DND-41 (cell line): ENCODE data around the gene NR2C2AP.

Experiments
- ATAC-seq: fragments of 200-7000 bp; cut with Tn5 transposase; 3 replicates; pipeline ENCODE4 v1.9.1; 2021; ENCODE audit warnings: low read depth; ENCODE audit not compliant: insufficient read depth
- DNase-seq: peaks from one replicate; pipeline ENCODE4 v3.0.0-alpha.2; 2020
- H2AFZ ChIP-seq: 2 replicates; pipeline ENCODE4 v1.6.0; 2012; ENCODE audit warnings: low read depth, low read length
- H3K27ac ChIP-seq: 2 replicates; pipeline ENCODE4 v1.5.1; 2012; ENCODE audit warnings: low read length, inconsistent platforms
- H3K27me3 ChIP-seq: fragments of 200-600 bp; sonication (generic); 2 replicates; pipeline ENCODE4 v1.6.0; 2012; ENCODE audit warnings: low read length, mild to moderate bottlenecking, inconsistent platforms; ENCODE audit not compliant: insufficient read depth, poor library complexity
- H3K36me3 ChIP-seq: 2 replicates; pipeline ENCODE4 v1.5.1; 2012; ENCODE audit warnings: low read length, inconsistent platforms; ENCODE audit not compliant: insufficient read depth
- H3K4me1 ChIP-seq: 2 replicates; pipeline ENCODE4 v1.5.1; 2012; ENCODE audit warnings: mild to moderate bottlenecking, low read length; ENCODE audit not compliant: insufficient read depth
- H3K4me2 ChIP-seq: 2 replicates; pipeline ENCODE4 v1.6.0; 2012; ENCODE audit warnings: mild to moderate bottlenecking, moderate library complexity, low read length, inconsistent platforms; ENCODE audit not compliant: insufficient read depth
- H3K4me3 ChIP-seq, 2 experiments: fragments of 200-600 bp in 1 of 2; shearing (Covaris generic) in 1 of 2; 2 replicates each; pipeline ENCODE4 v1.5.1; 2012 to 2016; ENCODE audit warnings: inconsistent platforms in 2 of 2, low read length in 2 of 2, mild to moderate bottlenecking in 2 of 2, low read depth in 1 of 2, moderate library complexity in 1 of 2
- H3K79me2 ChIP-seq: 2 replicates; pipeline ENCODE4 v1.6.0; 2012; ENCODE audit warnings: low read length, inconsistent platforms; ENCODE audit not compliant: insufficient read depth
- H3K9ac ChIP-seq: 2 replicates; pipeline ENCODE4 v1.6.0; 2012; ENCODE audit warnings: low read depth, mild to moderate bottlenecking, inconsistent platforms, low read length, moderate library complexity
- H3K9me3 ChIP-seq: 2 replicates; pipeline ENCODE4 v1.5.1; 2012; ENCODE audit warnings: low read length, moderate library complexity, mild to moderate bottlenecking, inconsistent platforms; ENCODE audit not compliant: insufficient read depth, severe bottlenecking
- H4K20me1 ChIP-seq: 2 replicates; pipeline ENCODE4 v1.6.0; 2012; ENCODE audit warnings: low read length; ENCODE audit not compliant: insufficient read depth
- CTCF ChIP-seq: IDR thresholded peaks from 2 replicates; pipeline ENCODE4 v1.5.1; 2012; ENCODE audit warnings: borderline replicate concordance, low read length, moderate library complexity, mild to moderate bottlenecking; ENCODE audit not compliant: poor library complexity, severe bottlenecking; ENCODE audit errors: extremely low read depth
- EZH2 ChIP-seq: IDR thresholded peaks from 3 replicates; pipeline ENCODE4 v1.6.1; 2012; ENCODE audit warnings: borderline replicate concordance, low read depth, mild to moderate bottlenecking, moderate library complexity, low read length, inconsistent platforms; ENCODE audit not compliant: severe bottlenecking

NR2C2AP gene

GRCh38 chr19:19202707-19203011 is 555 bp downstream of the NR2C2AP start:
- Histone ChIP-seq H3K4me1 (peaks cover 26% of the 10 kb centered on the region), H3K9ac (peak overlapping the region; percentile 86), H3K4me2 (peak overlapping the region; percentile 87), H3K27ac (peak overlapping the region; percentile 92), H2AFZ (peak overlapping the region; percentile 97), H3K27me3 (no peaks in the 10 kb centered on the region), H4K20me1 (0 out of 2 replicates have a peak, but pooled peaks cover 3% of the 10 kb centered on the region), H3K79me2 (peaks cover 21% of the 10 kb centered on the region), H3K9me3 (no peaks in the 10 kb centered on the region), H3K4me3 (peak overlapping the region; percentile 97 to 99), H3K36me3 (peaks cover 37% of the 10 kb centered on the region)
- DNase-seq (no peak), ATAC-seq (no peak; the same call in 1 of the 3 replicates)
- TF ChIP-seq EZH2 = no peak
- TF ChIP-seq CTCF = no peak

- DNase-seq (no peak), ATAC-seq (no peak)
- peak overlapping the region; percentile 97 to 99; a peak in 3 of 4 replicates for H3K4me3 ChIP-seq
- TF ChIP-seq CTCF (no peak), EZH2 (no peak)
- peak overlapping the region; percentile 92 for H3K27ac ChIP-seq
- H3K9ac ChIP-seq = peak overlapping the region; percentile 86
- H3K27me3 ChIP-seq = no peaks in the 10 kb centered on the region
- peak overlapping the region; percentile 87 for H3K4me2 ChIP-seq
- H2AFZ ChIP-seq = no peak overlapping the region
- H3K36me3 ChIP-seq = peaks cover 41% of the 10 kb centered on the region
- peaks cover 26% of the 10 kb centered on the region for H3K4me1 ChIP-seq
- peaks cover 24% of the 10 kb centered on the region for H3K79me2 ChIP-seq
- peaks cover 3% of the 10 kb centered on the region; the same call in 1 of the 2 replicates for H4K20me1 ChIP-seq
- no peaks in the 10 kb centered on the region for H3K9me3 ChIP-seq
These were observed 1.2 kb downstream of the NR2C2AP start for GRCh38 chr19:19201697-19202630.

DNA sequence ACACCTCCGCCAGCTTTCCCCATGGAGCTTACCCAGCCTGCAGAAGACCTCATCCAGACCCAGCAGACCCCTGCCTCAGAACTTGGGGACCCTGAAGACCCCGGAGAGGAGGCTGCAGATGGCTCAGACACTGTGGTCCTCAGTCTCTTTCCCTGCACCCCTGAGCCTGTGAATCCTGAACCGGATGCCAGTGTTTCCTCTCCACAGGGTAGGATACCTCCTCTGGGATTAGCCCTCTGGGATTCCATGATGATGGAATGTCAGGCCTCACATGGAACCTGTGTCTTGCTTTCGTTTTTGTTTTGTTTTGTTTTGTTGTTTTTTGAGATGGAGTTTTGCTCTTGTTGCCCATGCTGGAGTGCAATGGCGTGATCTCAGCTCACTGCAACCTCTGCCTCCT is 9.3 kb downstream of the NR2C2AP start:
- peaks cover 28% of the 10 kb centered on the region for H3K36me3 ChIP-seq
- H3K4me1 ChIP-seq = peaks cover 43% of the 10 kb centered on the region
- ATAC-seq (no peak), DNase-seq (no peak)
- no peak for TF ChIP-seq EZH2
- TF ChIP-seq CTCF = no peak
- peaks cover 57% of the 10 kb centered on the region for H3K79me2 ChIP-seq
- no peaks in the 10 kb centered on the region for H3K9me3 ChIP-seq
- peaks cover 19% of the 10 kb centered on the region for H4K20me1 ChIP-seq
- no peaks in the 10 kb centered on the region for H3K27me3 ChIP-seq
- peak overlapping the region; percentile 68; the same call in 1 of the 2 replicates for H3K9ac ChIP-seq
- no peak overlapping the region for H2AFZ ChIP-seq
- H3K27ac ChIP-seq = no peak overlapping the region
- H3K4me3 ChIP-seq = peak overlapping the region in 1 of 2 experiments; percentile 64; a peak in 1 of 4 replicates
- peak overlapping the region; percentile 78 for H3K4me2 ChIP-seq
